GM18909 (cell line): ENCODE data around the gene NDUFAF8.
A peak's percentile ranks its signal among the peaks of the same experiment; 100 is the strongest.
"Not testable (repeated sequence)": the region's sequence is repeated elsewhere in the genome, so short reads cannot be mapped to it uniquely, and the experiment has no call there.

Source experiments
- ATAC-seq: cut with Tn5 transposase; IDR thresholded peaks from one replicate; pipeline ENCODE4 v1.9.1; 2021; ENCODE audit warnings: mild to moderate bottlenecking; ENCODE audit not compliant: unreplicated experiment, poor library complexity

The NDUFAF8 gene

DNA sequence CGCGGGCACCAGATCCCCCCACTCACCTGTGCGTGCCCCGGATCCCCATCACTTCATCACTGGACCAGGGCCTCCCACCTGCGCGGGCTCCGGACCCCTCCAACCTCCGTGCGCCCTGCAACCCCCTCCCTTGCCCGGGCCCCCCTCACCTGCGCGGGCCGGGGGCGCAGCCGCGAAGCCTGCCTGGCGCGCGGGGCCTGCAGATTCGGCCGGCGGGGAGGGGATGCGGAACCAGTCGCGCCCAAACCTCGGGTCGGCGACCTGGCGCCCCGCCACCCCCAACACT is 16.6 kb upstream of the NDUFAF8 start:
- no peak for ATAC-seq

DNA sequence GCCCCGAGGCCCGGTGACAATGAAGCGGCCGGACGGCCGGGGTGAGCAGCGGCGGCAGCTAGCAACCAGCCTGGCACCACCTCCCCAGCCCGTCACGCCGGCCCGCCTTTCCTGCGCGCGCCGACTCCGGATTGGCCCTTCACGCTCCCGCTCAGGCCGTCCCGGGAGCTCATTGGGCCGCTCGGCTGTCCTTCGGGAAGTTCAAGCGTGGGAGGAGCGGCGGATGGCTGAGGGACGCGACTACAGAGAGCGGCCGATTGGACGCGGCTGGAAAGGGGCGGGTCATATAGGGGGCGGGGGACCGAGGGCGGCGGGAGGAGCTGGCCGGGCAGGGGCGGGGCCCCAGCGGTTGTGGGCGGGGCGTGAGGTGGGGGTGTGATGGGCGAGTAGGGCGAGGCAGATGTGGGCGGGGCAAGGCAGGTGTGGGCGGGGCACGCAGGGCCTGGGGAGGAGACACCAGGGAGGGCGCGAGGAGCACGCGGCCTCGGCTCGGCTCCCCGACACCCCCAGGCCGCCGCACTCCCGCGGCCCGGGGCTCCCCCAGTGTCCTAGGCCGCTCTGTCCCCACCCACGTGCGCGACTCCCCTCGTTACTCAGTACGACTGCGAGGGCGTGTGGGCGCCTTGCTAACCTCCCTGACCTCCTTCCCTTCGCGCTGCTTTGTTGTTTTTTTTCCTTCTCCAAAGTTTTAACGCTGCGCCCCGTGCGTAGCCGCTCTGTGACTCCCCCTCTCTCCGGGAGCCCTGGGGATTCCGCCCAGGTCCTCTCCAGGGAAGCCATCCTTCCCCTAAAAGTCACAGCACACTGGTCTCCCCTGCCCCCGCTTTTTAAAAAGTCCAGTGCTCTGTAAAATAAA is 16.0 kb upstream of the NDUFAF8 start, which contains the start of gene CEP131:
TSS of gene CEP131 (minus strand) at position 60 of the 856 bp plus-strand sequence. CDS start 2,909 bp downstream, outside the sequence.
- ATAC-seq, result peak; percentile 93

DNA sequence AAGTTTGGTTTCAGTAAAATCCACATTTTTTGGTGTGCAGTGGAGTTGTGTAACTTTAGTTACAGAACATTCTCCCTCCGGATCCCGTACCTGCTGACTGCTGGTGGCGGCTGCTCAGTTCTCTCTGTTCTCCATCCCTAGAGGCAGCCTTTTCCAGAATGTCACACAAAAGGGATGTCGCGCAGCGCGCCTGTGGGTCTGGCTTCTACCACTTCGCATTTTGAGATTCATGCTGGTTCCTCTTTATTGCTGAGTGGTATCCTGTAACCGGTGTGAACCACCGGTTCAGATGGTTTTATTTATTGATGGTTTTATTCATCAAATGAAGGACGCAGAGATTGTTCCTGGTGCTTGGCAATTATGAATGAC is 15.4 kb upstream of the NDUFAF8 start:
- no peak for ATAC-seq

DNA sequence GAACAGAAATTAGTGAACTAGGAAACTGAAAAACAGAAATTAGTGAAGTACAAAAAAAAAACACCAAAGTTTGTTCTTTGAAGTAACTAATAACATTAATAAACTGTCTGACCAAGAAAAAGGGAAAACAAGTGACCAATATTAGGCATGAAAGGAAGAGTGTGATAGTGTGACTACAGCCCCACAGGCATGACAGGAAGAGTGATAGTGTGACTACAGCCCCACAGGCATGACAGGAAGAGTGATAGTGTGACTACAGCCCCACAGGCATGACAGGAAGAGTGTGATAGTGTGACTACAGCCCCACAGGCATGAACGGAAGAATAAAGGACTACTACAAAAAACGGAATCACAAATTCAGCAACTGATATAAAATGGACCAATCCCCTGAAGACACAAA is 11.5 kb upstream of the NDUFAF8 start:
- not testable (repeated sequence) for ATAC-seq

DNA sequence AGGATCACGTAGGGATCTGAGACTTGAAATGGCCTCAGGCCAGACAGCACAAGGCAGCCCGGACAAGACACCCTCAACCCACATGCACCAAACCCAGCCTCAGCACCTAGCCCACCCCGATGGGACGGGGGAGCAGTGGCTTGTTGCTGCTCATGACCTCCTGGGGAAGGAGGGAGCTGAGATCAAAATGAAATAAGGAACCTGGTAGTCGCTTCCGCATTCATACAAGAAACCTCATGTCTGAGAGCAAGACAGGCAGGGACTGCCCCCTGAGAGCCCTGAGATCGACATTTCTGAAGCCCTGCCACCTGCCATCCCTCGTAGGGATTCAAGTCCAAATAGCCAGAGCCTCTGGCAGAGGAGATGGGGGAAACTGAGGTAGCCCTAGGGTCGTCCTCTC is 10.7 kb upstream of the NDUFAF8 start:
- no peak for ATAC-seq

DNA sequence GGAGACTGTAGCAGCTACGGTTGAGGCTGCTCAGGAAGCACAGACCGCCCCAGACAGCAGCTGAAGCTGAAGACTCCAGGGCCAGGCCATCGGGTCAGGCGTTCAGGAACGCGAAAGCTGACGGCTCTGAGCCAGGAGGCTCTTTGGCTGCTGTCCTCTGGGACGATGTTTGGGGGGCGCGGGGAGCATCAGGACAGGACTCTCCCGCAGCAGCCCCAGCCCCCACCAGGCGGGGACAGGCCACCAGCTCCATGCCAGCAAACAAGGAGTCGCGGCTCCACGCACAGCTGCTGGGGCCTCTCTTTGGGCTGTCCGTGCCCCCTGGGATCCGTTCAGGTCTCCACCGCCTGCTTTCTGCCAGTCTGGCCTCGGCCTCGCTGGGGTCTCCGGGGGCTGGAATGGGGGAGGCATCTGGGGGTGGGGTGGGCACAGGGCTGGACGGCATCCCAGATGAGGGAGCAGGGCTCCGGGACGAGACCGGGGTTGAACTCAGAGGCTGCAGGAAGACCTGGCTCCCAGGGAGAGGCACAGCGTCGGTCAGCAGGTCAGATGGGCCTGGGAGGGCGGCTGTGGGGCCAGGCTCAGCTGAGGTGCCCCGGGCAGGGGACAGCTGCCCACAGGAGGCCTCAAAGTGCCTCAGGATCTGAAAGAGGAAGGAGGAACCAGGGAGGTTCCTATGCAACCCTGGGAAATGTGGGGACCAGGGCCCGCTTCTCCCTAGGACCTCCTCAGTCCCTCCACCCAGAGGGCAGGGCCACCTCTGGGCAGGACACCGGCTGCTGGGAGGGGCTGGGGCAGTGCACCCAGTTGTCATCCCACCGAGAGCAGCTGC is 10.1 kb upstream of the NDUFAF8 start:
- ATAC-seq, result no peak

- ATAC-seq, result no peak
Observed at GRCh38 chr17:81229666-81229920, 9.5 kb upstream of the NDUFAF8 start.

GRCh38 chr17:81230043-81230820 is 8.9 kb upstream of the NDUFAF8 start:
- no peak for ATAC-seq

DNA sequence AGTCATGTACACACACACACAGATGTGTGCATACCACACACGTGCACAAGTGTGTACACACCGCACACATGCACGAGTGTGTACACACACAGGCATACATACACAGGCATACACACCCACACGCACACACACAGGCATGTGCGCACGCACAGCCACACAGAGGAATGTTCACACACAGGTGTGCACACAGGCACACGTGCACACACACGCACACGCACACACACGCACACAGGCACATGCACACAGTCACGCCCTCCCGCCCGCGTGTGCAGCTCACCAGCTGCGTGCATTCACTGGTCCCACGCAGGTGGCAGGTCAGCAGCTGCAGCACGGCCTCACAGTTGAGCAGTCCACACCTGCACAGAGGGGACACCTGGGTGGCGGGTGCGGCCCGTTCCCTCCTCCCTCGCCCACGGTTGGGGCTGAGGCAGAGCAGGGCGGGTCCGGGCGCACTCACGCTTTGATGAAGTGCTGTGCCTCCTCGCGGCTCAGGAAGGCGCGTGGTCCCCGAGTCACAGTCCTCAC is 7.9 kb upstream of the NDUFAF8 start:
- no peak for ATAC-seq

DNA sequence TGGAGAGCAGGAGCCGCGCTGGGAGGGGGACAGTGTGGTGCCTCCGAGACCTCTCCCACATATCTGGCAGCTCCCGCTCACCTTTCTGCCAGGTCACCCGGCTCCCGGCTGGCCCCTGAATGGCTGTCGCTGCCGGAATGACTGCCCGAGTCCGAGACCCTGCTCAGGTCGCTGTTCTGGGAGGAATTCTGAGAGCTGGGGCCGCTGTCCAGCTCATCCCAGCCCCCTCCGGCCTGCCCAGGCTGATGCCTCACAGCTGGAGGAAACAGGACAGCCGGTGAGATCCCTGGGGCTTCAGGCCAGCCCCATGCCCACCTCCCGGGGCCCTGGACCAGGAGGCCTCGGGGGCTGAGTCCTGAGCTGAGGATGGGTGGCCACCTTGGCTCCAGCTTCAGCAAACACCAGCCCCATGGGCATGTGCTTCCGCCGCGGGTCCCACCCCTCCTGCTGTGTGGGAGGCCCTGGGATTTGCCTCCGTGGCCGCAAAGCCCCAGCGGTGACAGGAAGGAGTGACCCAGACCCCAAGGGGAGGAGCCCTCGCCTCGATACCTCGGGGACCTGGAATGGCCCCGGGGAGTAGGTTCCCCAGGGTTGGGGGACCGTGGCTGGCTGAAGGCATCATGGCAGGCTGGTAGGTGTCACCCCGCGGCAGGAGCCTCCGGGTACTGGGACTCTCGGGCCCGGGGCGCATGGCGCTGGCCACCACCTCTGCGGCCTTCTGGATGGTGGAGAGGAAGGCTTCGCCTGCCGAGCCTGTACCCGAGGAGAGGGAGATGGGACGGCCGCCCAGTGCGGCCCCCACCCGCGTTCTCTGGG is 7.1 kb upstream of the NDUFAF8 start:
- no peak for ATAC-seq

- ATAC-seq, result no peak
Observed at GRCh38 chr17:81232616-81233241, 6.4 kb upstream of the NDUFAF8 start.

GRCh38 chr17:81233316-81233715 is 5.8 kb upstream of the NDUFAF8 start:
- no peak for ATAC-seq

DNA sequence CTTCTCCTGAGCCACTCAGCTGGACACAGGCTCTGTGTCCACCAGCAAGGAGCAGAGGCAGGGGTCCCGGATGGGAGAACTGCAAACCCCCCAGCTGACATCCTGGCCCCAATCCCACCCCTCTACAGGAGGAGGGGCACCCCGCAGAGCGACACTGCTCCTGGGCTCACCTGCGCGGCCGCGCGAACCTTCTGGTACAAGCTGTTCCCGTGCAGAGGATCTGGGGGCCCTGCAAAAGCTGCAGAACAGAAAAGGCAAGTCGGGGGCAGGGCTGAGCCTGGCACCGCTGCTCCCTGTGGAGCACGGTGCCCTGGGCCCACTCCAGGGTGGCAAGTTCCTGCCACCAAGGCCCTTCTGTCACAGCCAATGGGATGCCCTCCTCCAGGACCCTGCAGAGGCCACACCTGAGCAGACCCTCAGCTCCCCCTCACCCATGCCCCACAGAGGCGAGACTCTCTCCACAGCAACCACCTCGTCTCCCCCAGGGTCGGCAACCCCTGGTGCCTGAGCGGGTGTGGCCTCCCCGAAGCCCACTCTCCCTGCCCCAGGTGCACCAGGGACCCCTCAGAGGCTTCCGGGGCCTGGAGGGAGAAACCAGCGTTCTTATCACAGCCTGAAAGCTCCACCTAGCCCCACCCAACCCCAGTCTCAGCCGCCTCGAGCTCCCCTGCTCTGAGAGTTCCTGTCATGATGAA is 5.2 kb upstream of the NDUFAF8 start:
- no peak for ATAC-seq

DNA sequence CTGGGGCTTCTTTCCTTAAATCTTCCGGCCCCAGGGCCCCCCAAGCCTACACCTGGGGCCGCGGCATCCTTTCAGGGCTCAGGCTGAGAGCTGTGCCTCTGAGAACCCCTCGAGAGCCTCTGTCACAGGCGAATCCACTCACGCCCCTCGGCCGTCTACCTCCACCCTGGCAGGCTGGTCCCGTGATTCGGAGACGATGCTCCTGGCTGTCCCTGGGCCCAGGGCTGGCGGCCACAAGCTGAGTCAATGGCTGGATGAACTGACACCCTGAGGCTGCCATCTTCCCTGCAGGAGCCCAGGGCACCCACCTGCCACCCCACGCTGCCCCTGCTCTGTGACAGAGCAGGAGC is 4.6 kb upstream of the NDUFAF8 start:
- ATAC-seq, result no peak

- no peak for ATAC-seq
Observed at GRCh38 chr17:81234940-81235821, 3.9 kb upstream of the NDUFAF8 start.

DNA sequence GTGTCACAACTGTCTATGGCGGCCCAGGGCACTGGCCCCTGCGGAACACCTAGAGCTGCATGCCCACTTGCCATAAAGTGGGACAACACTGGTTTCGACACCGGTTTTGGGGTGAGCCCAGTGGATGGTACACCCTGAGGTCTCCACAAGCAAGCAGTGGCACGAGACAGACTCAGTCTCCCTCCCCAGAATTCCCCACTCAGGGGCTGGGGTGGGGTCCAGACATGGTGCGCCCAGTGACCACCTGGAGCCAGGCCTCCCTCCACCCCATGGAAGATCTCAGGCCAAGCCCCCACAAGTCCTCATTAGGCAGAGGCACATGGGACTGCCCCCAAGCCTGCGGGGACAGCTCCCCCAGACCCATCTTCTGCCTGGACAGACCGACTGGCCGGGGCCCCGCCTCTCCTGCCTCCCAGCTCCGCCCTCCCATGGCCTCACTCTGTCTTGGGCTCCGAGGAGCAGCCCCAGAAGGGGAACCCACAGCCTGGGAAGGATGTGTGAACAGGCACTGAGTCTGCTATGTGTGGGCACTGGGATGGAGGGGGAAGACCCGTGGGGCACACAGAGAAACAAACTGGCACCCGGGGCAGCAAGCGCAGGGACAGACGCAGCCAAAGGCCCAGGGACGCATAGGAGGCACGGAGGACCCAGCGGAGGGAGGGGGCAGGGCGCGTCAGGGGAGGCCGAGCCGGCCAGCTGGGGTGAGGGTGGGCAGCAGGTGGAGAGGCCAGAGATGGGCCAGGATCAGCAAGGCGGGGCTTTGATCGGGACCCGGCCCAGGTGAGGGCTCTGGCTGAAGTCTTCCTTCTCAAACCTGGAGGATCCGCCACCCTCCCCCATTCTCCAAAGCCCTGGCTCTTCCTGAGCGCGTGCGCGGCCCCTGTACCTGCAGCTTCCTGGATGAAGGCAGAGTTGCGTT is 3.0 kb upstream of the NDUFAF8 start:
- no peak for ATAC-seq

DNA sequence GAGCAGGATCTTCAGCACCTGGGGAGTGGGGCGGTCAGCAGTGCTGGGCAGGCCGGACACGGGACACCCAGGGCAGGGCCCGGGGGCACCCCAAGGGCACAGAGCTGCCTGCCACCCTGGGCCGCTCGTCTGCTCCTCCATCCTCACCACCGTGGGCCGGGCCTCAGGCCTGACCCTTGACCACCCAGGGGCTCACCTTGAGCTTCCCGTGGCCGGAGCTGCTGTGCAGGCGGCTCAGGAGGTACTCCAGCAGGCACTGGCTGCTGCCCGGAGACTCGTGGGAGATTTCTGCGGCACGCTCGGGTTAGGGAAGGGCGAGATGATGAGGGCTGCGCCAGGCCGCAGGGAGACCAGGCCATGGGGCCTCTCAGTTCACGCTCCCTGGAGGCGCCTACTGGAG is 2.3 kb upstream of the NDUFAF8 start:
- ATAC-seq, result no peak
